Mesothelial cell of epicardium (in vitro differentiated cells): ENCODE results near the gene NXN. TPM values are rescaled to one million over a fixed set of nuclear protein-coding genes. Genes with fewer than 3 reads are reported as not detected.

Experiments
- DNase-seq, 2 experiments: peaks; one replicate each; pipeline ENCODE4 v3.0.0; 2021; ENCODE audit warnings: low spot score in 2 of 2; ENCODE audit not compliant: unreplicated experiment in 2 of 2
- H3K27ac Mint-ChIP-seq: 2 replicates; pipeline ENCODE4 v1.8.0; 2021; ENCODE audit warnings: mixed read lengths
- H3K27me3 Mint-ChIP-seq: 2 replicates; pipeline ENCODE4 v1.8.0; 2021; ENCODE audit warnings: low read depth, mixed read lengths
- H3K36me3 Mint-ChIP-seq: 2 replicates; pipeline ENCODE4 v1.8.0; 2021; ENCODE audit warnings: mixed read lengths
- H3K4me1 Mint-ChIP-seq: 2 replicates; pipeline ENCODE4 v1.8.0; 2021; ENCODE audit warnings: mixed read lengths
- H3K4me3 Mint-ChIP-seq: 2 replicates; pipeline ENCODE4 v1.8.0; 2021; ENCODE audit warnings: mild to moderate bottlenecking, moderate library complexity, mixed read lengths
- H3K9me3 Mint-ChIP-seq: 2 replicates; pipeline ENCODE4 v1.8.0; 2021; ENCODE audit warnings: mixed read lengths
- CTCF ChIP-seq: fragments of 200-600 bp; sonication (generic); IDR thresholded peaks from one replicate; pipeline ENCODE4 v1.5.0; 2021; ENCODE audit warnings: antibody characterized with exemption; ENCODE audit not compliant: unreplicated experiment
- total RNA-seq: library from RNA; stranded (reverse); gene quantifications from 3 replicates; pipeline ENCODE4 v1.2.1, GENCODE V29; 2021

NXN gene
- total RNA-seq, 1 donor from 2014 or later: 107 TPM

- no peaks in the 10 kb centered on the region for H3K9me3 Mint-ChIP-seq
- peaks cover 2% of the 10 kb centered on the region for H3K36me3 Mint-ChIP-seq
- peaks cover 41% of the 10 kb centered on the region for H3K4me1 Mint-ChIP-seq
- no peak overlapping the region for H3K4me3 Mint-ChIP-seq
- TF ChIP-seq CTCF: no peak
- H3K27me3 Mint-ChIP-seq: no peaks in the 10 kb centered on the region
- no peak overlapping the region for H3K27ac Mint-ChIP-seq
- no peak for DNase-seq
Observed at GRCh38 chr17:888998-889441, 90.6 kb downstream of the NXN start.

- Mint-ChIP-seq H3K36me3 (peaks cover 4% of the 10 kb centered on the region), H3K4me3 (no peak overlapping the region), H3K27ac (peak overlapping the region; percentile 95), H3K4me1 (peaks cover 52% of the 10 kb centered on the region), H3K27me3 (no peaks in the 10 kb centered on the region), H3K9me3 (no peaks in the 10 kb centered on the region)
- no peak for DNase-seq
- TF ChIP-seq CTCF: no peak
Observed at GRCh38 chr17:887551-888209, 91.9 kb downstream of the NXN start.

GRCh38 chr17:885971-886571 is 93.5 kb downstream of the NXN start:
- Mint-ChIP-seq H3K9me3 (no peaks in the 10 kb centered on the region), H3K4me1 (peaks cover 62% of the 10 kb centered on the region), H3K27me3 (no peaks in the 10 kb centered on the region), H3K4me3 (no peak overlapping the region), H3K27ac (peak overlapping the region; percentile 83), H3K36me3 (peaks cover 4% of the 10 kb centered on the region)
- TF ChIP-seq CTCF: no peak
- no peak for DNase-seq

DNA sequence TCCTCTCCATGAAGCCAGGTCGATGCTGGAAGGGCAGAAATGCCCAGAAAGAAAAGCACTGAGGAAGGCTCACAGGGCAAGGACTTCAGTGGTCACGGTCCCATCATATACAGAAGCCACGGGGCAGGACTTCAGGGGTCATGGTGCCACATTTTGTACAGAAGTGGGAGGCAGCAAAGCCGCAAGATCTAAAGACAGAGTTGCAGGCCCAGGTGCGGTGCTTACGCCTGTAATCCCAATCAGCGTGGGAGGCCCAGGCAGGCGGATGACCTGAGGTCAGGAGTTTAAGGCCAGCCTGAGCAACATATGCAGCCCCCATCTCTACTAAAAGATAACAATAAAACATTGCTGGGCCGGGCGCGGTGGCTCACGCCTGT is 96.0 kb downstream of the NXN start:
- Mint-ChIP-seq H3K9me3 (no peaks in the 10 kb centered on the region), H3K4me3 (no peak overlapping the region), H3K36me3 (peaks cover 4% of the 10 kb centered on the region), H3K4me1 (peaks cover 65% of the 10 kb centered on the region), H3K27me3 (no peaks in the 10 kb centered on the region), H3K27ac (peak overlapping the region; percentile 76)
- TF ChIP-seq CTCF: no peak
- DNase-seq: no peak

DNA sequence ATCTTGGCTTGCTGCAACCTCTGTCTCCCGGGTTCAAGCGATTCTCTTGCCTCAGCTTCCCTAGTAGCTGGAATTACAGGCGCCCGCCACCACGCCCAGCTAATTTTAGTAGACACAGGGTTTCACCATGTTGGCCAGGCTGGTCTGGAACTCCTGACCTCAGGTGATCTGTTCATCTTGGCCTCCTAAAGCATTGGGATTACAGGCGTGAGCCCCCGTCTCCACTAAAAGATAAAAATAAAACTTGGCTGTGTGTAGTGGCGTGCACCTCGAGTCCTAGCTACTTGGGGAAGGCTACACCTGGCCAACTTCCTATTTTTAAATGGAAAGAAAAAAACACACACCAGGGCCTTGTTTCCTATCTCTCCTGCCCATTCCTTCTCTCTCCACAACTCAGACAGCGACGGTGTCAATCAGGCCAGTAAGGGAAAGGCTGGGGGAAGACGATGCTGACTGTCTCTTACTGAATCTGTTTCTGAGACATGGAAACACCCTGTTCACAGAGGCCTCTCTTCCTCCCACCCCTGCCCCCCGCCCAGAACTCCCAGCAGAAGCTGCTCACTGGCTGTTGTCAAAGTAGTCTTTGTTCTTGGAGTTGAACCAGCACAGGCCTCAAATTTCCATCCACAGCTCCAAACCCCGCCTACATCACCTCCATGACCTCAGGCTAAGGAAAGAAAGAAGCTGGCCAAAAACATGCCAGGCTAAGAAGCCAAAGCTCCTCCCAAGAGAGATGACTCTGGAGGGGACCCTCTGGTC is 96.6 kb downstream of the NXN start:
- Mint-ChIP-seq H3K4me3 (no peak overlapping the region), H3K4me1 (peaks cover 68% of the 10 kb centered on the region), H3K9me3 (no peaks in the 10 kb centered on the region), H3K36me3 (peaks cover 4% of the 10 kb centered on the region), H3K27ac (peak overlapping the region; percentile 76), H3K27me3 (no peaks in the 10 kb centered on the region)
- no peak for DNase-seq
- no peak for TF ChIP-seq CTCF
